Right hindlimb (tissue), 1 donor: ENCODE measurements around the gene SSU72.

ENCODE experiments used
- DNase-seq: peaks from one replicate; pipeline ENCODE4 v3.0.0-alpha.2; 2018

SSU72 gene

GRCh38 chr1:1574721-1575537 is at the start of gene SSU72:
TSS of gene SSU72 (minus strand) at chr1:1574863. CDS start at chr1:1574557, 306 bp downstream.
- DNase-seq = peak; percentile 93

GRCh38 chr1:1623631-1624442 is 49.2 kb upstream of the SSU72 start:
- DNase-seq = no peak

GRCh38 chr1:1623181-1623630 is 48.5 kb upstream of the SSU72 start:
- peak; percentile 40 for DNase-seq

GRCh38 chr1:1622788-1623094 is 48.1 kb upstream of the SSU72 start:
- peak; percentile 24 for DNase-seq

GRCh38 chr1:1622010-1622787 is 47.5 kb upstream of the SSU72 start:
- DNase-seq = peak; percentile 28

- peak; percentile 20 for DNase-seq
These were observed 46.7 kb upstream of the SSU72 start for GRCh38 chr1:1621173-1622009.

GRCh38 chr1:1620433-1621139 is 45.9 kb upstream of the SSU72 start:
- DNase-seq = peak; percentile 30

- DNase-seq = peak; percentile 35
These were observed 45.3 kb upstream of the SSU72 start for GRCh38 chr1:1619917-1620361.

- no peak for DNase-seq
These were observed 43.9 kb upstream of the SSU72 start for GRCh38 chr1:1618396-1619068.

GRCh38 chr1:1617925-1618324 is 43.3 kb upstream of the SSU72 start:
- no peak for DNase-seq

GRCh38 chr1:1617516-1617915 is 42.9 kb upstream of the SSU72 start:
- no peak for DNase-seq

- no peak for DNase-seq
These were observed 42.2 kb upstream of the SSU72 start for GRCh38 chr1:1616838-1617237.

- no peak for DNase-seq
These were observed 41.6 kb upstream of the SSU72 start for GRCh38 chr1:1616045-1616790.

GRCh38 chr1:1615256-1616044 is 40.8 kb upstream of the SSU72 start, which contains the start of gene MIB2:
TSS of gene MIB2 (plus strand) at chr1:1615500. CDS start at chr1:1623453, 7,953 bp downstream.
- DNase-seq = peak; percentile 97

GRCh38 chr1:1614954-1615255 is 40.2 kb upstream of the SSU72 start:
- DNase-seq = no peak

GRCh38 chr1:1614204-1614953 is 39.7 kb upstream of the SSU72 start:
- DNase-seq = no peak

GRCh38 chr1:1613509-1614082 is 38.9 kb upstream of the SSU72 start:
- DNase-seq = no peak

GRCh38 chr1:1612104-1612400 is 37.4 kb upstream of the SSU72 start:
- DNase-seq = no peak

- DNase-seq = no peak
These were observed 36.1 kb upstream of the SSU72 start for GRCh38 chr1:1610796-1611195.
